Measurements from ENCODE around the gene LPCAT1. TPM values are rescaled to one million over a fixed set of nuclear protein-coding genes. Genes with fewer than 3 reads are reported as not detected.
A peak's percentile ranks its signal among the peaks of the same experiment; 100 is the strongest.

The LPCAT1 gene
- total RNA-seq, 1 donor from 2014 or later, result 475 TPM

GRCh38 chr5:1552521-1553255 lies 28.9 kb upstream of the LPCAT1 start:
- intact Hi-C loops (cut with DNase I), result no loop called here
- H3K27ac ChIP-seq, result peak overlapping the region; percentile 69
- peak in 1 of 2 donors; percentile 6 for ATAC-seq

DNA sequence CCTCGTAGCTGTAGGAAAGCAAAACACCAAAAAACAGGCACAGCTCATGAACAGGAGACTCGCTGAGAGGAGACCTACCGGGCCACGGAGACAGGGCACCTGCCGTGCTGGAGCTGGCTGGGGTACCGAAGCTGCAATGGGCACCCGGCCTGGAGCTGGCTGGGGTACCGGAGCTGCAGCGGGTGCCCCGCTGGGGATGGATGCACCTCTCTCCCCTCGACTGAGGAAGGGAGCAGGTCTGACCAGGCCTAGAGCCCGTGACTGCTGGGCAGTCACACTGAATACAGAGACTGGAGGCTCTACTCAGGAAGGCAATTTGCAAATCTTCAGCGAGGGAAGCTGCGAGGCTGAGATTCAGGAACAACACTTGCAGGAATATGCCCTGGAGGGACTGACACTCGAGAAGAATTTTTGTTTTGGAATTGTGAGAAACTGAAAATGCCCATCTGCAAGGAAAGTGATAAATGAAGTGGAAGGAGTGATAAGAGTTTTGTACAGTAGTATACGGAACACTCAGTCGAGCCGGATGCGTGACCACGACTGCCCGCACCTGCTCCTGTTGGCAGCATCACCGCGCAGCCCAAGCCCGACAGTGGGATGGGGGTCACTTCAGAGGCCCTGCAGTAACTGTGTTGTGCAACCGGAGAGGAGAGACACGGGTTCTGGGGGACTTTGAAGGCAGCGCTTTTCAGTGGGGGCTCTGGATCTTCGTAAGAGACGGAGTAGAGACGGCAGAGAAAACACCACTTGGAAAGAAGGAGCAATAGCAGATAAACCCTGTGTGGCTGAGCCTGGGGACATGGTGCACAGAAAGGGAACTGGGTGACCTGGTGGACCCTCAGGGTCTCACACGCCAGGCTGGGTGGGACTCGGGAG lies 27.9 kb upstream of the LPCAT1 start:
- H3K9me3 ChIP-seq, result no peaks in the 10 kb centered on the region
- H3K4me1 ChIP-seq, result peaks cover 46% of the 10 kb centered on the region
- no peak overlapping the region for H3K4me3 ChIP-seq
- H3K27ac ChIP-seq, result peak overlapping the region; percentile 42
- DNase-seq (no peak), ATAC-seq (no peak)
- intact Hi-C loops (cut with DNase I), result no loop called here
- H3K36me3 ChIP-seq, result no peaks in the 10 kb centered on the region
- no peak for TF ChIP-seq CTCF (IDR thresholded peaks at IDR 0.05)
- no peaks in the 10 kb centered on the region for H3K27me3 ChIP-seq (ENCODE audit: low read depth)

More at GRCh38 chr5:1552521-1553255, 28.9 kb upstream of the LPCAT1 start:
- peak overlapping the region; percentile 5 for H3K4me3 ChIP-seq
- DNase-seq, result no peak
- peaks cover 43% of the 10 kb centered on the region for H3K4me1 ChIP-seq
- no peaks in the 10 kb centered on the region for H3K36me3 ChIP-seq
- no peaks in the 10 kb centered on the region for H3K9me3 ChIP-seq
- no peak for TF ChIP-seq CTCF (IDR thresholded peaks at IDR 0.05)
- no peaks in the 10 kb centered on the region for H3K27me3 ChIP-seq (ENCODE audit: low read depth)

- no peak for ATAC-seq
- no peak for TF ChIP-seq CTCF (IDR thresholded peaks at IDR 0.05)
- H3K4me1 ChIP-seq, result peaks cover 41% of the 10 kb centered on the region
- no peak overlapping the region for H3K4me3 ChIP-seq
- H3K27me3 ChIP-seq (ENCODE audit: low read depth), result no peaks in the 10 kb centered on the region
- H3K36me3 ChIP-seq, result no peaks in the 10 kb centered on the region
- no peaks in the 10 kb centered on the region for H3K9me3 ChIP-seq
- DNase-seq, result no peak
- H3K27ac ChIP-seq, result peak overlapping the region; percentile 36
- intact Hi-C loops (cut with DNase I), result no loop called here
Observed at GRCh38 chr5:1550287-1551076, 26.7 kb upstream of the LPCAT1 start.

DNA sequence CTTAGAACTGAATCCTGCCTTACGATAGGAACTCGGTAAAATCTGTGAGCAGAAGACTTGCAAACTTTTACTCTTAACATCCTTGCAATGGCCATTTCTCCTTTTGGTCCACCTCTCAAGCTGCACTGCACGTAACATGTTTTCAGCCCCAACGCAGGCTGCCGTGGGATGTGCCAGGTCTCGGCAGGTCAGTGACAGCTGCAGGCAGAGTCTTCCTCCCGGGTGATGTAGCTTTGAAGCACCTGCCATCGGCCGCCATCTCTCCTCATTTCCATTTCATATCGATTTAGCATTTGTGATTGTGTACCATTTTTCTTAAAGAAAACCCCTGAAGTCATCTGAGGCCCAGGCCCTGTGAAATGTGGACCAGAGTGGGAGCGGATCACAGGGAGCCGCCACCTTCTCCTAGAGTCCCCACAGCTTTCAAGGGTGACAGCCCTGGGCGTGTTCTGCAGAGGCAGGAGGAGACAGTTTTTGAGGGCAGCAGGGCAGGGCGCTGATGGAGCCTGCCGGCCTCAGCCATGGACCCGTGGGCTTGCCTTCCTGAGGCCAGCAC lies 25.8 kb upstream of the LPCAT1 start:
- intact Hi-C loops (cut with DNase I), result no loop called here
- Histone ChIP-seq H3K9me3 (no peaks in the 10 kb centered on the region), H3K36me3 (no peaks in the 10 kb centered on the region), H3K27me3 (ENCODE audit: low read depth) (no peaks in the 10 kb centered on the region), H3K27ac (no peak overlapping the region), H3K4me3 (no peak overlapping the region), H3K4me1 (peaks cover 35% of the 10 kb centered on the region)
- no peak for DNase-seq
- TF ChIP-seq CTCF (IDR thresholded peaks at IDR 0.05), result no peak
- ATAC-seq, result no peak

Measured in lower lobe of right lung (tissue), 2 donors.